Fibroblast of peridontal ligament (primary cell): Measurements from ENCODE around the gene CNIH2.
"Not testable (repeated sequence)": the region's sequence is repeated elsewhere in the genome, so short reads cannot be mapped to it uniquely, and the experiment has no call there.

Experiments
- DNase-seq: peaks from one replicate; pipeline ENCODE4 v3.0.0-alpha.2; 2010; ENCODE audit errors: extremely low read depth

Gene CNIH2

GRCh38 chr11:66291303-66291705 is 13.3 kb downstream of the CNIH2 start:
- no peak for DNase-seq

GRCh38 chr11:66291706-66292542 is 13.9 kb downstream of the CNIH2 start, which contains the start of gene TMEM151A:
Gene TMEM151A (plus strand): TSS chr11:66291894. CDS start chr11:66292014, 120 bp downstream.
- DNase-seq: no peak

GRCh38 chr11:66292543-66293332 is 14.8 kb downstream of the CNIH2 start:
- DNase-seq: no peak

- no peak for DNase-seq
These were observed 15.4 kb downstream of the CNIH2 start for GRCh38 chr11:66293352-66293751.

- DNase-seq: no peak
These were observed 16.0 kb downstream of the CNIH2 start for GRCh38 chr11:66293777-66294625.

- DNase-seq: no peak
These were observed 16.9 kb downstream of the CNIH2 start for GRCh38 chr11:66294626-66295620.

- DNase-seq: no peak
These were observed 19.6 kb downstream of the CNIH2 start for GRCh38 chr11:66297610-66298009.

GRCh38 chr11:66299186-66299585 is 21.2 kb downstream of the CNIH2 start:
- DNase-seq: no peak

- DNase-seq: no peak
These were observed 24.7 kb downstream of the CNIH2 start for GRCh38 chr11:66302656-66303055.

- DNase-seq: no peak
These were observed 31.5 kb downstream of the CNIH2 start for GRCh38 chr11:66309475-66309874.

- no peak for DNase-seq
These were observed 32.3 kb downstream of the CNIH2 start for GRCh38 chr11:66310324-66310723.

- not testable (repeated sequence) for DNase-seq
These were observed 32.9 kb downstream of the CNIH2 start for GRCh38 chr11:66310803-66311440.

- no peak for DNase-seq
These were observed 33.5 kb downstream of the CNIH2 start for GRCh38 chr11:66311470-66311964.

- DNase-seq: peak; percentile 87
These were observed 34.1 kb downstream of the CNIH2 start for GRCh38 chr11:66311965-66312548.

- DNase-seq: peak; percentile 99
These were observed 34.8 kb downstream of the CNIH2 start for GRCh38 chr11:66312549-66313320.

- DNase-seq: peak; percentile 45
These were observed 35.6 kb downstream of the CNIH2 start for GRCh38 chr11:66313321-66314185.

- no peak for DNase-seq
These were observed 36.2 kb downstream of the CNIH2 start for GRCh38 chr11:66314186-66314501.
